ENCODE data around the gene CAMK1G. TPM values are rescaled to one million over a fixed set of nuclear protein-coding genes. Genes with fewer than 3 reads are reported as not detected.

CAMK1G gene
- total RNA-seq, 2 donors from 2014 or later: not detected

GRCh38 chr1:209621741-209622655 lies 38.5 kb downstream of the CAMK1G start:
- Mint-ChIP-seq H3K4me1 (ENCODE audit: low read depth in 2 of 2) (peaks cover 0 to 8% of the 10 kb centered on the region in 2 donors), H3K36me3 (no peaks in the 10 kb centered on the region), H3K4me3 (no peak overlapping the region), H3K27ac (no peak overlapping the region), H3K27me3 (peaks cover 0 to 3% of the 10 kb centered on the region in 2 donors), H3K9me3 (no peaks in the 10 kb centered on the region)
- DNase-seq (ENCODE audit: low spot score) (no peak), ATAC-seq (no peak)

GRCh38 chr1:209622841-209623829 lies 39.6 kb downstream of the CAMK1G start:
- no peak overlapping the region for H3K4me3 Mint-ChIP-seq
- no peak for ATAC-seq
- no peak for DNase-seq (ENCODE audit: low spot score)
- H3K36me3 Mint-ChIP-seq: no peaks in the 10 kb centered on the region
- H3K27me3 Mint-ChIP-seq: peaks cover 0 to 3% of the 10 kb centered on the region in 2 donors
- H3K9me3 Mint-ChIP-seq: no peaks in the 10 kb centered on the region
- H3K4me1 Mint-ChIP-seq (ENCODE audit: low read depth in 2 of 2): peaks cover 0 to 8% of the 10 kb centered on the region in 2 donors
- H3K27ac Mint-ChIP-seq: no peak overlapping the region

GRCh38 chr1:209624558-209625549 lies 41.3 kb downstream of the CAMK1G start:
- no peaks in the 10 kb centered on the region for H3K9me3 Mint-ChIP-seq
- no peak for ATAC-seq
- DNase-seq (ENCODE audit: low spot score): no peak
- H3K4me1 Mint-ChIP-seq (ENCODE audit: low read depth in 2 of 2): no peaks in the 10 kb centered on the region
- H3K36me3 Mint-ChIP-seq: no peaks in the 10 kb centered on the region
- H3K27ac Mint-ChIP-seq: no peak overlapping the region
- peaks cover 0 to 3% of the 10 kb centered on the region in 2 donors for H3K27me3 Mint-ChIP-seq
- H3K4me3 Mint-ChIP-seq: no peak overlapping the region

GRCh38 chr1:209625791-209626285 lies 42.3 kb downstream of the CAMK1G start:
- ATAC-seq: no peak
- Mint-ChIP-seq H3K4me3 (no peak overlapping the region), H3K36me3 (no peaks in the 10 kb centered on the region), H3K27me3 (no peaks in the 10 kb centered on the region), H3K9me3 (no peaks in the 10 kb centered on the region), H3K4me1 (ENCODE audit: low read depth in 2 of 2) (no peaks in the 10 kb centered on the region), H3K27ac (no peak overlapping the region)
- DNase-seq (ENCODE audit: low spot score): no peak

GRCh38 chr1:209626346-209627026 lies 43.0 kb downstream of the CAMK1G start:
- DNase-seq (ENCODE audit: low spot score): no peak
- Mint-ChIP-seq H3K9me3 (no peaks in the 10 kb centered on the region), H3K4me1 (ENCODE audit: low read depth in 2 of 2) (no peaks in the 10 kb centered on the region), H3K27ac (no peak overlapping the region), H3K36me3 (no peaks in the 10 kb centered on the region), H3K27me3 (no peaks in the 10 kb centered on the region), H3K4me3 (no peak overlapping the region)
- no peak for ATAC-seq

GRCh38 chr1:209627027-209627731 lies 43.7 kb downstream of the CAMK1G start:
- Mint-ChIP-seq H3K4me3 (no peak overlapping the region), H3K9me3 (no peaks in the 10 kb centered on the region), H3K36me3 (no peaks in the 10 kb centered on the region), H3K4me1 (ENCODE audit: low read depth in 2 of 2) (no peaks in the 10 kb centered on the region), H3K27ac (no peak overlapping the region), H3K27me3 (no peaks in the 10 kb centered on the region)
- peak; percentile 4 to 5 for ATAC-seq
- no peak for DNase-seq (ENCODE audit: low spot score)

GRCh38 chr1:209627732-209628196 lies 44.2 kb downstream of the CAMK1G start:
- peak; percentile 75 for DNase-seq (ENCODE audit: low spot score)
- no peaks in the 10 kb centered on the region for H3K4me1 Mint-ChIP-seq (ENCODE audit: low read depth in 2 of 2)
- H3K4me3 Mint-ChIP-seq: no peak overlapping the region
- H3K9me3 Mint-ChIP-seq: no peaks in the 10 kb centered on the region
- H3K36me3 Mint-ChIP-seq: no peaks in the 10 kb centered on the region
- no peaks in the 10 kb centered on the region for H3K27me3 Mint-ChIP-seq
- peak; percentile 72 to 77 for ATAC-seq
- no peak overlapping the region for H3K27ac Mint-ChIP-seq

- DNase-seq (ENCODE audit: low spot score): no peak
- Mint-ChIP-seq H3K27me3 (no peaks in the 10 kb centered on the region), H3K27ac (no peak overlapping the region), H3K9me3 (no peaks in the 10 kb centered on the region), H3K36me3 (no peaks in the 10 kb centered on the region), H3K4me3 (no peak overlapping the region), H3K4me1 (ENCODE audit: low read depth in 2 of 2) (no peaks in the 10 kb centered on the region)
- no peak for ATAC-seq
Measured at GRCh38 chr1:209628618-209629299, 45.2 kb downstream of the CAMK1G start.

- no peaks in the 10 kb centered on the region for H3K4me1 Mint-ChIP-seq (ENCODE audit: low read depth in 2 of 2)
- H3K4me3 Mint-ChIP-seq: no peak overlapping the region
- no peaks in the 10 kb centered on the region for H3K36me3 Mint-ChIP-seq
- no peaks in the 10 kb centered on the region for H3K27me3 Mint-ChIP-seq
- ATAC-seq (no peak), DNase-seq (ENCODE audit: low spot score) (no peak)
- no peaks in the 10 kb centered on the region for H3K9me3 Mint-ChIP-seq
- no peak overlapping the region for H3K27ac Mint-ChIP-seq
Measured at GRCh38 chr1:209629621-209630382, 46.3 kb downstream of the CAMK1G start.

GRCh38 chr1:209630383-209631225 lies 47.1 kb downstream of the CAMK1G start:
- no peaks in the 10 kb centered on the region for H3K27me3 Mint-ChIP-seq
- ATAC-seq (no peak), DNase-seq (ENCODE audit: low spot score) (no peak)
- H3K4me1 Mint-ChIP-seq (ENCODE audit: low read depth in 2 of 2): no peaks in the 10 kb centered on the region
- H3K4me3 Mint-ChIP-seq: no peak overlapping the region
- no peak overlapping the region for H3K27ac Mint-ChIP-seq
- H3K9me3 Mint-ChIP-seq: no peaks in the 10 kb centered on the region
- no peaks in the 10 kb centered on the region for H3K36me3 Mint-ChIP-seq

Data from natural killer cell treated with Interleukin-12 subunit alpha and Interleukin-12 subunit beta and Interleukin-15 and Interleukin-18, amount 100 ng/mL, for 72 hours (primary cell).